Sigmoid colon (tissue), 4 donors: ENCODE data around the gene TTLL3.

Source experiments
- CTCF ChIP-seq, 4 experiments: fragments of 450-650 bp in 3 of 4; fragments of 200-600 bp in 1 of 4; IDR thresholded peaks; one replicate each; pipeline ENCODE4 v1.5.1; 2016 to 2019; ENCODE audit warnings: antibody characterized with exemption in 4 of 4, mild to moderate bottlenecking in 3 of 4, moderate library complexity in 2 of 4
- EP300 ChIP-seq, 4 donors: sonication (generic); formaldehyde crosslinking; IDR thresholded peaks; one replicate each; pipeline ENCODE4 v1.6.1; 2017; ENCODE audit warnings: antibody characterized with exemption in 4 of 4
- POLR2A ChIP-seq, 2 donors: fragments of 450-650 bp; IDR thresholded peaks; one replicate each; pipeline ENCODE4 v1.6.1; 2016; ENCODE audit warnings: antibody characterized with exemption in 2 of 2, mild to moderate bottlenecking in 2 of 2, moderate library complexity in 2 of 2

- TF ChIP-seq POLR2A (IDR thresholded peaks at IDR 0.05): no peak
- TF ChIP-seq CTCF (IDR thresholded peaks at IDR 0.05): no peak
- no peak for TF ChIP-seq EP300 (IDR thresholded peaks at IDR 0.05)
Observed at GRCh38 chr3:9878700-9879099, 68.6 kb downstream of the TTLL3 start.
